OCI-LY7 (cell line): ENCODE measurements around the gene GPX3. TPM values are rescaled to one million over a fixed set of nuclear protein-coding genes. Genes with fewer than 3 reads are reported as not detected.

Experiments
- BruUV-seq: library from RNA; stranded (reverse); fragments of 400-500 nt; replicated peaks from 2 replicates; lab custom pipeline; 2021; lab: Mats Ljungman, UMichigan
- CTCF ChIA-PET: fragments of 300-600 bp; sonication (Branson Sonifier 250); formaldehyde crosslinking; loops from one replicate; lab custom pipeline; 2022; ENCODE audit warnings: antibody characterized with exemption; ENCODE audit not compliant: unreplicated experiment; lab: Charles Lee
- POLR2A ChIA-PET: fragments of 300-600 bp; sonication (Branson Sonifier 250); formaldehyde crosslinking; loops from one replicate; lab custom pipeline; 2022; ENCODE audit warnings: antibody characterized with exemption; lab: Charles Lee
- DNase-seq: peaks from one replicate; pipeline ENCODE4 v3.0.0-alpha.2; 2015; ENCODE audit warnings: low spot score
- H2AFZ ChIP-seq: fragments of 200-600 bp; sonication (generic), shearing (Covaris generic); 2 replicates; pipeline ENCODE4 v1.6.1; 2014; ENCODE audit warnings: mild to moderate bottlenecking, antibody characterized with exemption, low read length, moderate library complexity
- H3K27ac ChIP-seq: fragments of 200-600 bp; sonication (generic); 2 replicates; pipeline ENCODE4 v1.5.1; 2014; ENCODE audit warnings: mixed run types, low read depth, mild to moderate bottlenecking, moderate library complexity, low read length, inconsistent platforms; ENCODE audit not compliant: poor library complexity, severe bottlenecking
- H3K36me3 ChIP-seq: fragments of 200-600 bp; sonication (generic); 2 replicates; pipeline ENCODE4 v1.6.1; 2014; ENCODE audit warnings: mild to moderate bottlenecking, antibody characterized with exemption, low read length, moderate library complexity, mixed read lengths; ENCODE audit not compliant: insufficient read depth
- H3K4me1 ChIP-seq: fragments of 200-600 bp; sonication (generic); 2 replicates; pipeline ENCODE4 v1.5.1; 2014; ENCODE audit warnings: mild to moderate bottlenecking, low read length; ENCODE audit not compliant: insufficient read depth, poor library complexity, severe bottlenecking
- H3K4me2 ChIP-seq: fragments of 200-600 bp; sonication (generic); 2 replicates; pipeline ENCODE4 v1.6.1; 2014; ENCODE audit warnings: mild to moderate bottlenecking, low read length
- H3K4me3 ChIP-seq: fragments of 200-600 bp; sonication (generic); 2 replicates; pipeline ENCODE4 v1.5.1; 2014; ENCODE audit warnings: mild to moderate bottlenecking, low read depth, low read length; ENCODE audit not compliant: poor library complexity, severe bottlenecking
- H3K79me2 ChIP-seq: fragments of 200-600 bp; sonication (generic); 2 replicates; pipeline ENCODE4 v1.6.1; 2016; ENCODE audit warnings: low read depth, mild to moderate bottlenecking, low read length, moderate library complexity, mixed read lengths; ENCODE audit not compliant: insufficient read depth
- H3K9me2 ChIP-seq: fragments of 200-600 bp; sonication (generic); 2 replicates; pipeline ENCODE4 v1.6.1; 2016; ENCODE audit warnings: mild to moderate bottlenecking, low read length, mixed read lengths; ENCODE audit not compliant: insufficient read depth
- H3K9me3 ChIP-seq: fragments of 200-600 bp; sonication (generic); 2 replicates; pipeline ENCODE4 v1.6.1; 2014; ENCODE audit warnings: mild to moderate bottlenecking, mixed run types, low read length, mixed read lengths
- H4K20me1 ChIP-seq: fragments of 200-600 bp; sonication (generic); 2 replicates; pipeline ENCODE4 v1.6.1; 2014; ENCODE audit warnings: mild to moderate bottlenecking, antibody characterized with exemption, low read length, moderate library complexity, mixed read lengths; ENCODE audit not compliant: insufficient read depth
- EZH2phosphoT487 ChIP-seq: fragments of 200-600 bp; sonication (generic); IDR thresholded peaks from 2 replicates; pipeline ENCODE4 v1.6.1; 2018; ENCODE audit warnings: low read depth, borderline replicate concordance, mild to moderate bottlenecking, mixed run types, antibody characterized with exemption, low read length, moderate library complexity, mixed read lengths
- intact Hi-C: fragments of 100-400 bp; cut with micrococcal nuclease; formaldehyde crosslinking; loops from one replicate; pipeline ENCODE4 v1.10.0; 2022; ENCODE audit not compliant: unreplicated experiment
- total RNA-seq, 2 experiments: library from RNA; depleted of rRNA in 1 of 2; stranded (reverse); fragments of >200 nt in 1 of 2; shearing (Covaris generic) in 1 of 2; gene quantifications; 2 replicates each; pipeline ENCODE4 v1.2.3, GENCODE V29; 2014 to 2022
- TF ChIP-seq, protein P1 (sequence below): fragments of 200-600 bp; sonication (generic); conservative IDR thresholded peaks from 2 replicates; pipeline ENCODE4 v1.5.1; 2014; ENCODE audit warnings: mild to moderate bottlenecking, antibody characterized with exemption, low read length, moderate library complexity, mixed read lengths

The GPX3 gene
- total RNA-seq, 2 experiments from 2014 or later: not detected

DNA sequence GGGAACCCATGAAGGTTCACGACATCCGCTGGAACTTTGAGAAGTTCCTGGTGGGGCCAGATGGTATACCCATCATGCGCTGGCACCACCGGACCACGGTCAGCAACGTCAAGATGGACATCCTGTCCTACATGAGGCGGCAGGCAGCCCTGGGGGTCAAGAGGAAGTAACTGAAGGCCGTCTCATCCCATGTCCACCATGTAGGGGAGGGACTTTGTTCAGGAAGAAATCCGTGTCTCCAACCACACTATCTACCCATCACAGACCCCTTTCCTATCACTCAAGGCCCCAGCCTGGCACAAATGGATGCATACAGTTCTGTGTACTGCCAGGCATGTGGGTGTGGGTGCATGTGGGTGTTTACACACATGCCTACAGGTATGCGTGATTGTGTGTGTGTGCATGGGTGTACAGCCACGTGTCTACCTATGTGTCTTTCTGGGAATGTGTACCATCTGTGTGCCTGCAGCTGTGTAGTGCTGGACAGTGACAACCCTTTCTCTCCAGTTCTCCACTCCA, 7.6 kb downstream of the GPX3 start:
- POLR2A ChIA-PET: interaction anchor here (0.6 kb wide), 1 partner anchor 157 kb away, joined by 3 read pairs; no protein-coding TSS in a partner anchor
- peaks cover 36% of the 10 kb centered on the region for H3K36me3 ChIP-seq
- H3K4me3 ChIP-seq: no peak overlapping the region
- H3K9me3 ChIP-seq: no peaks in the 10 kb centered on the region
- no peak overlapping the region for H3K4me2 ChIP-seq
- CTCF ChIA-PET: no interaction called here
- DNase-seq: no peak
- no peaks in the 10 kb centered on the region for H3K4me1 ChIP-seq
- H4K20me1 ChIP-seq: no peaks in the 10 kb centered on the region
- no peak overlapping the region for H3K27ac ChIP-seq
- intact Hi-C loops: no loop called here
- no TSS peak for BruUV-seq
- no peak for TF ChIP-seq EZH2phosphoT487
- H3K79me2 ChIP-seq: no peaks in the 10 kb centered on the region
- H3K9me2 ChIP-seq: no peaks in the 10 kb centered on the region
- H2AFZ ChIP-seq: no peak overlapping the region

DNA sequence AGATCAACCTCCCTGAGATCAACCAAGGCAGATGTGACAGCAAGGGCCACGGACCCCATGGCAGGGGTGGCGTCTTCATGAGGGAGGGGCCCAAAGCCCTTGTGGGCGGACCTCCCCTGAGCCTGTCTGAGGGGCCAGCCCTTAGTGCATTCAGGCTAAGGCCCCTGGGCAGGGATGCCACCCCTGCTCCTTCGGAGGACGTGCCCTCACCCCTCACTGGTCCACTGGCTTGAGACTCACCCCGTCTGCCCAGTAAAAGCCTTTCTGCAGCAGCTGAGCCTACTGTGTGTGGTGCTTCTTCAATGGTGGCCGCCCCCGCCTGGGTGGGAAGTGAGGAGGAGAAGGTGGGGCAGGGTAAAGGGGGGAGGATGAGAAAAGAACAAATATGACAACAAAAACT, 8.3 kb downstream of the GPX3 start:
- Histone ChIP-seq H3K36me3 (peaks cover 42% of the 10 kb centered on the region), H2AFZ (no peak overlapping the region), H3K27ac (no peak overlapping the region), H3K4me3 (no peak overlapping the region), H3K79me2 (no peaks in the 10 kb centered on the region), H4K20me1 (no peaks in the 10 kb centered on the region), H3K9me2 (no peaks in the 10 kb centered on the region), H3K4me2 (no peak overlapping the region), H3K9me3 (no peaks in the 10 kb centered on the region), H3K4me1 (no peaks in the 10 kb centered on the region)
- no peak for DNase-seq
- TF ChIP-seq EZH2phosphoT487: no peak
- TF ChIP-seq, protein P1, sequence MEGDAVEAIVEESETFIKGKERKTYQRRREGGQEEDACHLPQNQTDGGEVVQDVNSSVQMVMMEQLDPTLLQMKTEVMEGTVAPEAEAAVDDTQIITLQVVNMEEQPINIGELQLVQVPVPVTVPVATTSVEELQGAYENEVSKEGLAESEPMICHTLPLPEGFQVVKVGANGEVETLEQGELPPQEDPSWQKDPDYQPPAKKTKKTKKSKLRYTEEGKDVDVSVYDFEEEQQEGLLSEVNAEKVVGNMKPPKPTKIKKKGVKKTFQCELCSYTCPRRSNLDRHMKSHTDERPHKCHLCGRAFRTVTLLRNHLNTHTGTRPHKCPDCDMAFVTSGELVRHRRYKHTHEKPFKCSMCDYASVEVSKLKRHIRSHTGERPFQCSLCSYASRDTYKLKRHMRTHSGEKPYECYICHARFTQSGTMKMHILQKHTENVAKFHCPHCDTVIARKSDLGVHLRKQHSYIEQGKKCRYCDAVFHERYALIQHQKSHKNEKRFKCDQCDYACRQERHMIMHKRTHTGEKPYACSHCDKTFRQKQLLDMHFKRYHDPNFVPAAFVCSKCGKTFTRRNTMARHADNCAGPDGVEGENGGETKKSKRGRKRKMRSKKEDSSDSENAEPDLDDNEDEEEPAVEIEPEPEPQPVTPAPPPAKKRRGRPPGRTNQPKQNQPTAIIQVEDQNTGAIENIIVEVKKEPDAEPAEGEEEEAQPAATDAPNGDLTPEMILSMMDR: no peak
- POLR2A ChIA-PET: interaction anchor here (0.6 kb wide), 1 partner anchor 158 kb away, joined by 3 read pairs; no protein-coding TSS in a partner anchor
- CTCF ChIA-PET: no interaction called here
- intact Hi-C loops: no loop called here
- BruUV-seq: no TSS peak

DNA sequence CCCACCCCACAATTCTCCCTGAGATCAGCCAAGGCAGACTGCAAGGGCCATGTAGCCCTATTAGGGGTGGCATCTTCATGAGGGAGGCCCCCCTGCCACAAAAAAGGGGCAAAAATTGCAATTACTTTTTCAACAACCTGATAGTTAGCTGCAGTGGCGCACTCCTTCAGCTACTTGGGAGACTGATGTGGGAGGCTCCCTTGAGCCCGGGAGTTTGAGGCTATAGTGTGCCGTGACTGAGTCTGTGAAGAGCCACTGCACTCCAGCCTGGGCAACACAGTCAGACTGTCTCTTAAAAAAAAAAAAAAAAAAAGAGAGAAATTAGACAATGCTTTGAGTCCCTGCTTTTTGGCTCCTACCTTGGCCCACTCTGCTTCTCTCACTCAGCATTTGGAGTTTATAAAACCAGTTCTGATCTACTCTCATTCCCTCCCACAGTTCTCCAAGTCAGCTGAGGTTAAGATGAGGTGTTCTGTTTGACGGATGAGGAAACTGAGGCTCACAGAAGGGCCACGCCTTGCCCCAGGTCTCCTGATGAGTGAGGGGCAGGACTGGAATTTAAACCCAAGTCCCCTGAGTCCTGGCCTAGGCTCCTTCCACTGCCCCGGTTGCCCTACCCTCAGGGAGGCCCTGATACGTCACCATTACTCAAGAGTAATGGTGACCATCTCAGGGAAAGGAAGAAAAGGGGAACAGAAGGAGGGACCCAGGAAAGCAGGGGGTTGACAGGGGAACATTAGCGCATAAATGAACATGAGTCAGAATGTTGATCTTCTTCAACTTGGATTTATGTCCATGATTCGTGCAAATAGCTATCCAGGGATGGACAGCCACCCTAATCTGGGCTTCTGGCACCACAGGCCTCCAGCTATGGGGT, 9.0 kb downstream of the GPX3 start:
- no TSS peak for BruUV-seq
- Histone ChIP-seq H4K20me1 (no peaks in the 10 kb centered on the region), H3K9me3 (no peaks in the 10 kb centered on the region), H3K36me3 (peaks cover 49% of the 10 kb centered on the region), H3K4me1 (no peaks in the 10 kb centered on the region), H3K9me2 (no peaks in the 10 kb centered on the region), H3K79me2 (no peaks in the 10 kb centered on the region), H3K4me2 (no peak overlapping the region), H2AFZ (no peak overlapping the region), H3K27ac (no peak overlapping the region), H3K4me3 (no peak overlapping the region)
- TF ChIP-seq, protein P1: no peak
- no peak for TF ChIP-seq EZH2phosphoT487
- intact Hi-C loops: no loop called here
- no peak for DNase-seq
- CTCF ChIA-PET: no interaction called here
- POLR2A ChIA-PET: no interaction called here
